ENCODE data around the gene TFG.

TFG gene

GRCh38 chr3:100706365-100706764, 2.9 kb upstream of the TFG start:
- Histone ChIP-seq H3K27ac (ENCODE audit: low read depth, low read length) (no peak overlapping the region), H4K91ac (ENCODE audit: low read depth, low read length) (no peak overlapping the region), H3K4ac (ENCODE audit: low read depth, low read length) (no peak overlapping the region), H3K79me1 (ENCODE audit: low read length) (peaks cover 9% of the 10 kb centered on the region), H2AFZ (ENCODE audit: insufficient read depth, low read length, poor library complexity) (no peak overlapping the region), H3K23ac (ENCODE audit: low read length) (no peak overlapping the region), H3K9me3 (ENCODE audit: insufficient read depth, low read depth, low read length) (no peaks in the 10 kb centered on the region), H4K8ac (ENCODE audit: low read depth, low read length) (no peak overlapping the region), H4K12ac (ENCODE audit: low read depth, low read length) (no peak overlapping the region), H3K14ac (ENCODE audit: low read length) (no peak overlapping the region), H3K79me2 (ENCODE audit: control insufficient read depth, insufficient read depth, low read length, poor library complexity) (peaks cover 16% of the 10 kb centered on the region), H2BK5ac (ENCODE audit: low read depth, low read length, poor library complexity) (no peak overlapping the region), H2BK120ac (ENCODE audit: insufficient read depth, low read length, poor library complexity) (no peak overlapping the region), H3K36me3 (ENCODE audit: control insufficient read depth in 1 of 2, insufficient read depth in 2 of 2, low read length in 2 of 2) (peaks cover 0 to 3% of the 10 kb centered on the region in 2 experiments), H3K27me3 (ENCODE audit: insufficient read depth, low read length) (no peaks in the 10 kb centered on the region), H3K4me2 (ENCODE audit: low read length) (no peak overlapping the region), H2BK12ac (ENCODE audit: low read length) (no peak overlapping the region), H3K4me1 (ENCODE audit: control insufficient read depth in 1 of 2, insufficient read depth in 2 of 2, low read length in 2 of 2) (peaks cover 0 to 3% of the 10 kb centered on the region in 2 experiments), H3K9ac (ENCODE audit: low read length) (no peak overlapping the region), H2AK5ac (ENCODE audit: low read length) (no peak overlapping the region), H3K18ac (ENCODE audit: low read length) (no peak overlapping the region), H3K4me3 (ENCODE audit: low read depth, low read length) (no peak overlapping the region)
- no CpG with 5 or more reads among the region's 3 CpGs for WGBS (ENCODE audit: extremely low coverage, insufficient coverage, insufficient read length)
- DNase-seq, result peak; percentile 42 to 82

GRCh38 chr3:100708644-100708988, 678 bp upstream of the TFG start:
- no peaks in the 10 kb centered on the region for H3K27me3 ChIP-seq (ENCODE audit: insufficient read depth, low read length)
- H3K4me3 ChIP-seq (ENCODE audit: low read depth, low read length), result no peak overlapping the region
- peaks cover 9% of the 10 kb centered on the region for H3K79me1 ChIP-seq (ENCODE audit: low read length)
- peak overlapping the region; percentile 94 for H4K8ac ChIP-seq (ENCODE audit: low read depth, low read length)
- DNase-seq, result peak; percentile 46 to 65
- no peak overlapping the region for H3K14ac ChIP-seq (ENCODE audit: low read length)
- no peak overlapping the region for H4K91ac ChIP-seq (ENCODE audit: low read depth, low read length)
- H3K27ac ChIP-seq (ENCODE audit: low read depth, low read length), result peak overlapping the region; percentile 65
- WGBS (ENCODE audit: extremely low coverage, insufficient coverage, insufficient read length), result no CpG with 5 or more reads among the region's 3 CpGs
- no peak overlapping the region for H2AFZ ChIP-seq (ENCODE audit: insufficient read depth, low read length, poor library complexity)
- no peak overlapping the region for H3K23ac ChIP-seq (ENCODE audit: low read length)
- peak overlapping the region; percentile 80 for H4K12ac ChIP-seq (ENCODE audit: low read depth, low read length)
- peak overlapping the region; percentile 28 for H3K4ac ChIP-seq (ENCODE audit: low read depth, low read length)
- peak overlapping the region; percentile 59 for H3K4me2 ChIP-seq (ENCODE audit: low read length)
- H3K79me2 ChIP-seq (ENCODE audit: control insufficient read depth, insufficient read depth, low read length, poor library complexity), result peaks cover 16% of the 10 kb centered on the region
- H2BK5ac ChIP-seq (ENCODE audit: low read depth, low read length, poor library complexity), result no peak overlapping the region
- H2BK12ac ChIP-seq (ENCODE audit: low read length), result peak overlapping the region; percentile 49
- no peak overlapping the region for H3K18ac ChIP-seq (ENCODE audit: low read length)
- no peak overlapping the region for H3K9ac ChIP-seq (ENCODE audit: low read length)
- peaks cover 0 to 3% of the 10 kb centered on the region in 2 experiments for H3K4me1 ChIP-seq (ENCODE audit: control insufficient read depth in 1 of 2, insufficient read depth in 2 of 2, low read length in 2 of 2)
- H2BK120ac ChIP-seq (ENCODE audit: insufficient read depth, low read length, poor library complexity), result no peak overlapping the region
- no peaks in the 10 kb centered on the region for H3K9me3 ChIP-seq (ENCODE audit: insufficient read depth, low read depth, low read length)
- peaks cover 0 to 3% of the 10 kb centered on the region in 2 experiments for H3K36me3 ChIP-seq (ENCODE audit: control insufficient read depth in 1 of 2, insufficient read depth in 2 of 2, low read length in 2 of 2)
- peak overlapping the region; percentile 74 for H2AK5ac ChIP-seq (ENCODE audit: low read length)

- no CpG with 5 or more reads among the region's 23 CpGs for WGBS (ENCODE audit: extremely low coverage, insufficient coverage, insufficient read length)
- H3K23ac ChIP-seq (ENCODE audit: low read length), result no peak overlapping the region
- peaks cover 0 to 3% of the 10 kb centered on the region in 2 experiments for H3K4me1 ChIP-seq (ENCODE audit: control insufficient read depth in 1 of 2, insufficient read depth in 2 of 2, low read length in 2 of 2)
- H4K8ac ChIP-seq (ENCODE audit: low read depth, low read length), result peak overlapping the region; percentile 99
- no peaks in the 10 kb centered on the region for H3K27me3 ChIP-seq (ENCODE audit: insufficient read depth, low read length)
- H2BK120ac ChIP-seq (ENCODE audit: insufficient read depth, low read length, poor library complexity), result peak overlapping the region; percentile 84
- H3K18ac ChIP-seq (ENCODE audit: low read length), result peak overlapping the region; percentile 96
- peak overlapping the region; percentile 34 for H3K14ac ChIP-seq (ENCODE audit: low read length)
- H2AFZ ChIP-seq (ENCODE audit: insufficient read depth, low read length, poor library complexity), result no peak overlapping the region
- H3K79me1 ChIP-seq (ENCODE audit: low read length), result peaks cover 9% of the 10 kb centered on the region
- peak overlapping the region; percentile 96 for H3K9ac ChIP-seq (ENCODE audit: low read length)
- H3K4me3 ChIP-seq (ENCODE audit: low read depth, low read length), result peak overlapping the region; percentile 94
- peak overlapping the region; percentile 55 for H2AK5ac ChIP-seq (ENCODE audit: low read length)
- H2BK12ac ChIP-seq (ENCODE audit: low read length), result no peak overlapping the region
- H3K36me3 ChIP-seq (ENCODE audit: control insufficient read depth in 1 of 2, insufficient read depth in 2 of 2, low read length in 2 of 2), result peaks cover 4 to 9% of the 10 kb centered on the region in 2 experiments
- no peaks in the 10 kb centered on the region for H3K9me3 ChIP-seq (ENCODE audit: insufficient read depth, low read depth, low read length)
- DNase-seq, result peak in 1 of 2 donors; percentile 40
- H4K12ac ChIP-seq (ENCODE audit: low read depth, low read length), result peak overlapping the region; percentile 56
- peak overlapping the region; percentile 44 for H3K4ac ChIP-seq (ENCODE audit: low read depth, low read length)
- peak overlapping the region; percentile 100 for H3K27ac ChIP-seq (ENCODE audit: low read depth, low read length)
- peak overlapping the region; percentile 98 for H4K91ac ChIP-seq (ENCODE audit: low read depth, low read length)
- H3K4me2 ChIP-seq (ENCODE audit: low read length), result peak overlapping the region; percentile 98
- peaks cover 16% of the 10 kb centered on the region for H3K79me2 ChIP-seq (ENCODE audit: control insufficient read depth, insufficient read depth, low read length, poor library complexity)
- H2BK5ac ChIP-seq (ENCODE audit: low read depth, low read length, poor library complexity), result peak overlapping the region; percentile 94
Observed at GRCh38 chr3:100709842-100710260, 557 bp downstream of the TFG start.

- Histone ChIP-seq H3K79me2 (ENCODE audit: control insufficient read depth, insufficient read depth, low read length, poor library complexity) (peaks cover 16% of the 10 kb centered on the region), H2AK5ac (ENCODE audit: low read length) (no peak overlapping the region), H3K4me2 (ENCODE audit: low read length) (peak overlapping the region; percentile 98), H4K8ac (ENCODE audit: low read depth, low read length) (peak overlapping the region; percentile 75), H3K4ac (ENCODE audit: low read depth, low read length) (peak overlapping the region; percentile 97), H3K4me1 (ENCODE audit: control insufficient read depth in 1 of 2, insufficient read depth in 2 of 2, low read length in 2 of 2) (peaks cover 0 to 3% of the 10 kb centered on the region in 2 experiments), H3K9ac (ENCODE audit: low read length) (peak overlapping the region; percentile 96), H3K9me3 (ENCODE audit: insufficient read depth, low read depth, low read length) (no peaks in the 10 kb centered on the region), H3K27me3 (ENCODE audit: insufficient read depth, low read length) (no peaks in the 10 kb centered on the region), H3K23ac (ENCODE audit: low read length) (no peak overlapping the region), H2BK5ac (ENCODE audit: low read depth, low read length, poor library complexity) (peak overlapping the region; percentile 78), H4K91ac (ENCODE audit: low read depth, low read length) (peak overlapping the region; percentile 82), H4K12ac (ENCODE audit: low read depth, low read length) (no peak overlapping the region), H2BK12ac (ENCODE audit: low read length) (no peak overlapping the region), H3K36me3 (ENCODE audit: control insufficient read depth in 1 of 2, insufficient read depth in 2 of 2, low read length in 2 of 2) (peaks cover 7 to 9% of the 10 kb centered on the region in 2 experiments), H3K79me1 (ENCODE audit: low read length) (peaks cover 9% of the 10 kb centered on the region), H3K4me3 (ENCODE audit: low read depth, low read length) (peak overlapping the region; percentile 93), H3K27ac (ENCODE audit: low read depth, low read length) (peak overlapping the region; percentile 93), H2BK120ac (ENCODE audit: insufficient read depth, low read length, poor library complexity) (no peak overlapping the region), H2AFZ (ENCODE audit: insufficient read depth, low read length, poor library complexity) (no peak overlapping the region), H3K18ac (ENCODE audit: low read length) (no peak overlapping the region), H3K14ac (ENCODE audit: low read length) (no peak overlapping the region)
- no CpG with 5 or more reads among the region's 8 CpGs for WGBS (ENCODE audit: extremely low coverage, insufficient coverage, insufficient read length)
- DNase-seq, result peak; percentile 71 to 84
Observed at GRCh38 chr3:100710261-100710968, 1.1 kb downstream of the TFG start.

Measured in trophoblast cell (in vitro differentiated cells and primary cell).